HS-27A (cell line): ENCODE data around the gene TRAPPC2L.

Experiments
- DNase-seq: peaks from one replicate; pipeline ENCODE4 v3.0.0-alpha.2; 2012; ENCODE audit warnings: low read depth, missing footprints

TRAPPC2L gene

DNA sequence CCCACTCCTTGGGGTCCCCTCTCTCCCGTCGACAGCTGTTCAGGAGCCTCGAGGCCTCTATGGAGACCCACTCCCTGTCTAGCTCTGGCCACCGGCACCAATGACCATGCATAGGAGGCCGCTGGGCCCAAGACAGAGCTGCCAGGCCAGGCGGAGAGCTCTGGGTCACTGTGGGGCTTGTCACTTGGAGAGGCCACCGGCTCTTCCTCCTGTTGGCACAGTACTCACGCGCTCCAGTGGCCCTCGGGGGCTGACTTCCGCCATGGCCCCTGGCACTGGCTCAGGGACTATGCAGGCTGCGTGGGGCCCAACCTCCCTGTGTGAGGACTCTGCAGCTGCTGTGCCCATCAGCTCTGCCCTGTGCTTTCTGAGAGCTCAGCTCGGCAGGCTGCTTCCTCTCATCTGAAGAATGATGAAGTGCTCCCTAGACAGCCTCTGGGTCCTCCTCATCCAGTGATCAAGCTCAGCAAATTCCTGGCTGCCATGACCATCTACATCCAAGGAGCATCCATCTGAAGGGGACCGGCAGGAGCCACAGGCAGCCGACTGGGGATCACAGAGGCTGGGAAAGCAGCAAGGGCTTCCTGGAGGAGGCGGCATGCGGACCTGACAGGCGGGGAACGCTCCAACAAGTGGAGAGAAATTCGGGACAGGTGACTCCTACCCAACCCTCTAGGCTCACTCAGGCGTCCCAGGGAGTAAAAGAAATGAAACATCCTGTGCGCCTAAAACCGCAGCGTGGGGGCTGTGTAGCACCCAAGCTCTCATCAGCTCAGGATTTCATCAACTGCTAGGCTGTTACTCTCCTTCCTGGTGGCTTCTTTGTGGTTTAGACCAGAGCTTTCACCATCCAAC is 17.0 kb upstream of the TRAPPC2L start:
- DNase-seq = no peak

GRCh38 chr16:88840600-88841215 is 16.2 kb upstream of the TRAPPC2L start:
- no peak for DNase-seq

DNA sequence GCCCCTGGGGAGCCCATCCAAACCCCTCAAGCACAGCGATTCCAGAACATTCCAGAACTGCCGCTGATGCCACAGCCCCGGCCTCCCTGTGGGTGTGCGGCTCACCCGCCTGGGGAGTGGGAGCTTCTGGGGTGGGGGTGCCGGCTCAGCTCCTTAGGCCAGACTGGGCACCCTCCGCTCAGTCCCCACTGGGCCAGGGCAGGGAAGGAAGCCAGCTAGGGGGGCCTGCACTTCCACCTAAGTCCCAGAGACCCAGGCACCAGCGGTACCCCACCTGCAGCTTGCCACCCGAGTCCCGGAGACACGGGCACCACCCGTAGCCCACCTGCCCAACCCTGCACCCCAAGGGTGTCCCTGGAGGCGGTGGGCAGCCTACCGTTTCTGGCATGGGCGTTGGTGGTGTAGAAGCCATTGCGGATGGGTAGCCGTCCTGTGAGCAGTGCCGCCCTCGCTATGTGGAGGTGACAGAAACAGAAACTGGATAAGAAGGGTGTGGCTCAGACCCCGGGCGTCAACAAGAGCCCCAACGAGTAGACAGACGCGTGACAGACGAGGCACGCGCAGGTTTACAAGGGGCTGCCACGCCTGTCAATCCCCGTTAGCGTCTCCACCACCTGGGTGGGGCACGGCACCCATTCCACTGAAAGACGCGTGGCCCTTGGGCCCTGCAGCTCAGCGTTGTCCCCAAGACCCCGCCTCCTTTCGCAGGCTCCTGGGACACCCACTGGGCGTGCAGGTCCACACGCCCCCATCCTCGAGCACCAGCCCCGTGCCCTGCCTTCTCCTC is 15.2 kb upstream of the TRAPPC2L start:
- DNase-seq = no peak

DNA sequence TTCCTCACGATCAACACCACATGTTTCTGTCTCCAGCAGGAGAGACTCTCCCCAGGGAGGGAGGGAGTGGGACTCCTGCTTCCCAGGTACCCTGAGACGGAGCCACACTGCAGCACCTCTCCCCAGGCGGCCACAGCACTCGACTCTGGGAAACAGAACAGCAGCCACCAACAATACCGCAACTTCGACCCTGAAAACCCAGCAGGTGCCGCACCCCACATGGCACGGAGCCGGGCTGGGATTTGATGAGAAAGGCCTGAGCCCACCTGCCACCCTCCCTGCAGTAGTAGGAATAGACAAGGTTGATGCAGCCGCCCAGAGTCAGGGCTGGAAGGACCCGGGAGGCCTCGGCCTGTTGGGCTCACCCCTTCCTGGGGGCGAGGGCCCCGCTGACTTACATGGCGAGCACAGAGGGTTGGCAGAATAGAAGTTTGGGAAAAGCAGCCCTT is 14.6 kb upstream of the TRAPPC2L start:
- no peak for DNase-seq

DNA sequence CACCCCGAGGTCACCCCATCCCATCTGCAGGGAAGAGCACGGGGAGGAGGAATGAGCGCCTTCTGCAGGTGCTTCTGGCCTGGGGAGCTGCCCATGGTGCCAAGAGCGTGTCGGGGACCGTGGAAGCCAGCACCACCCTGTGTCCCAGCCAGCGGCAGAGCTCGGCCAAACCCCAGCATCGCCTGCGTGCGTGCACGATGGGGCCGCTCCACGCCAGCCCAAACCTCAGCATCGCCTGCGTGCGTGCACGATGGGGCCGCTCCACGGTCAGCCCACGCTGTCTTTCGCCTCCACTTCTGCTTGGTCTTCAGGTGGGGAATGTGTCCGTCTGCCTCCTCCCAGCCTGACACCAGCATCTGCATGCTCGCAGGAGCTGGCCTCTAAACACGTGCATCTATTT is 14.1 kb upstream of the TRAPPC2L start:
- no peak for DNase-seq

GRCh38 chr16:88843256-88843655 is 13.7 kb upstream of the TRAPPC2L start:
- DNase-seq = no peak

DNA sequence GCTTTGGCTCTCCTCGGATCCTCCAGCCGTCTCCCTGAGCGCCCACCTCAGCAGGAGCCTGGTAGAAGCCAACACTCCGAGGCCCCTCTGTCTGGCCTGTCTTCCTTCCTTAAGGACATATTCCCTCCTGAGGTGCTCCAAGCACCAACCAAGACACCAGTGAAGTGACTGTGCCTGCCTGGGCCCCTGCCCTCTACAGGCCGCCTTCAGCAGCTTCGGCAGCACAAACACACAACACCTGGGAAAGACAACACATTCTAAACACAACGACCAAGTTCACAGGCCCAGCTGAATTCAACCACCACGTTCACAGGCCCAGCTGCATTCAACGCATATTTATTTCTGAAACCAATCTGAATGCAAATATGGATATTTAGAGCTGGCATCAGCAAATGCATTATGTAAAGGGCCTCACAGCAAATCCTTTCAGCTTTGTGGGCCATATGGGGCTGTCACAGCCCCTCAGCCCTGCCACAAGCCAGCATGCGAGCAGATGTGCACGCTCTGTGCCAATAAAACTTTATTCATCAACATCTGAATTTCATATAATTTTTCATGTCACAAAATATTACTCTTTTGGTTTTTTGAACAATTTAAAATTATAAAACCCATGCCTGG is 12.4 kb upstream of the TRAPPC2L start:
- no peak for DNase-seq

- DNase-seq = no peak
These were observed 10.8 kb upstream of the TRAPPC2L start for GRCh38 chr16:88846088-88846487.

DNA sequence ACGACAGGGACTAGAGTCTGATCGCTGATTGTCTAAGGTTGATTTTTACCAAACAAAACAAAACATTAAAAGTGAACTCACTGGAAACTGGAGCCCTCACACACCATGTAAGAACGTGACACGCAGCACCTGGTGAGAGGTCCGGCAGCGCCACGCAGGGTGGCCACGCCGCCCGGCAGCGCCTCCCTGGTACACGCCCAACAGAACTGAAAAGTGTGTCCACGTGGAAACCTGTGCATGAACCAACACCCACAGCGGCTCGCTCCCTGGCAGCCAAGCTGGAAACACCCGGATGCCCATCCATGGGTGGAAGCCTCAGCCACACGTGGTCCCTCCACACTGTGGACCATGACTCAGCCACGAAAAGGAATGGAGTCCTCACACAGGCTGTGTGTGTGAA is 9.3 kb upstream of the TRAPPC2L start:
- DNase-seq = no peak

DNA sequence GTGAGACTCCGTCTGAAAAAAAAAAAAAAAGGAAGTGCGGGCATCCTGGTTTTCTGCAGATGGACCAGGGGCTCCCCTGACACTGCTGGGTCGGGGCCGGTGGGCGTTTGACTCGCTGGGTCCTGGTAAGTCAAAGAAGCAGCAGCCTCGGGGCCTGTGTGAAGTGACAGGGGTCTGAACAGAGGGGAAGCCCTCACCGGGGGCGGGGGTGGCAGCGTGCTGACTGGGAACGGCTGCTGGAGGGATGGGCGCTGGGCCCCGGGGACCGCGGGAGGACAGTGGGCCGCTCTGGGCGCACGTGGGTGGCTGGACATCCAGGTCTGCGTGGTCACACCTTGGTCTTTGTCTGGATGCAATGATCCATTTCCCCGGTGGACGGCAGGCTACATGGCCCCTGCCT is 8.4 kb upstream of the TRAPPC2L start:
- no peak for DNase-seq

- no peak for DNase-seq
These were observed 6.3 kb upstream of the TRAPPC2L start for GRCh38 chr16:88850531-88851199.

DNA sequence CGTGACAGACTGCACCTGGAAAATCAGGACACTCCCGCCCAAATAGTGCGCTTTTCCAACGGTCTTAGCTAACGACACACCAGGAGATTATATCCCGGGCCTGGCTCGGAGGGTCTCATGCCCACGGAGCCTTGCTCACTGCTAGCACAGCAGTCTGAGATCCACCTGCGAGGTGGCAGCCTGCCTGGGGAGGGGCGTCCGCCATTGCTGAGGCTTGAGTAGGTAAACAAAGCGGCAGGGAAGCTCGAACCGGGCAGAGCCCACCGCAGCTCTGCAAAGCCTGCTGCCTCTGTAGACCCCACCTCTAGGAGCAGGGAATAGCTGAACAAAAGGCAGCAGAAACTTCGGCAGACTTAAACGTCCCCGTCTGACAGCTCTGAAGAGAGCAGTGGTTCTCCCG is 5.3 kb upstream of the TRAPPC2L start:
- no peak for DNase-seq

- DNase-seq = no peak
These were observed 3.5 kb upstream of the TRAPPC2L start for GRCh38 chr16:88853325-88853941.

DNA sequence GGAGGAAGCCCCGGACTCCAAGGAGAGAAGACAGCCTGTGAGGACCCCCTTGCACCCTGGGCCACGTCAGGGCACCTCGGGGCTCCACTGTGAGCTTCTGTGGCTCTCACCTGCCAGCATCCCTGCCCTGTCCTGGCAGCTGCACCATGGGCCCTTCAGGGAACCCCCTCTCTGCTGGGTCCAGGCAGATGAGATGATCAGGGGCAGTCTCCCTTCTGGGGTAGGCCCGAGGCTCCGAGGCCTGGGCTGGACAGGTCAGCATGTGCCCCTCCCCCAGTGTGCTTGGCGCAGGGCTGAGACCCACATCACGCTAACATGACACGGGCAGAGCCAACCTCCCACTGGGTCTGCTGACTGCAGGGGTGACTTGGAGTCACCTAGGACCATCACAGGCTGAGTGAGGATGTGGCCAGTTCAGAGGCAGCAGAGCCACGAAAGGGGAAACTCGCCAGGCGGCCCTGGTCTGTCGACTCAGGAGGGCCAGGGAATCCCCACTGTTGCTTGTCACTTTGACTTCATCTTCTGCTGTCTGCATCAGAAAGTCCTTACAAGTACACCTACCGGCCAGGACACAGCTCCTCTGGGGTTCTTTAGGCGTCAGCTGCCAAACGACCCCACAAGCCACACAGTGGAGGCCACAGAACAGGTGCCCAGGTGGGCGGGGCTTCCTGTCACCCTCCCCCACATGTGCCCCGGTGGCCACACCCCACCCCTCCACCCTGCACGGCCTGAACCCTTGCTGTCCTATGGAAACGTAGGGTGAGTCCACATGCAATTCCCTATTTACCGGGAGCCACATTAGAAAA is 2.4 kb upstream of the TRAPPC2L start:
- DNase-seq = no peak

- no peak for DNase-seq
These were observed 1.8 kb upstream of the TRAPPC2L start for GRCh38 chr16:88855176-88855575.

DNA sequence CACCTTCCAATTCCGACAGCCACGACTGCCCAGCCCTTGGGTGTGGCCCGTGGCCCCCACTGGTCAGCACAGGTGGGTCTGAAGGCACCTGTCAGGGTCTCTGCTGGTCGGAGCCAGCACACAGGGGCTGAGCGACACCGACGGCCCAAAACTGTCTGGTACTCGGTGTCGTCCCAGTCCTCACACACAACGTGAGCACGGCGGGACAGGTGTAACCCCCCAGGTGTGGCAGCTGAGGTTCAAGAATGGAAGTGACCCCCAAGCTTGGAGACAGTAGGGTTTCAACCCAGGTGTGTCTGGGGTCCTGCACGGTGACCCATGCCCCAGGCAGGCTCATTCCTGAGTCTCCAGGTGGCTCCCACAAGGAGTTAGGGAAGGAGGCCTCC is 1.2 kb upstream of the TRAPPC2L start:
- DNase-seq = no peak

DNA sequence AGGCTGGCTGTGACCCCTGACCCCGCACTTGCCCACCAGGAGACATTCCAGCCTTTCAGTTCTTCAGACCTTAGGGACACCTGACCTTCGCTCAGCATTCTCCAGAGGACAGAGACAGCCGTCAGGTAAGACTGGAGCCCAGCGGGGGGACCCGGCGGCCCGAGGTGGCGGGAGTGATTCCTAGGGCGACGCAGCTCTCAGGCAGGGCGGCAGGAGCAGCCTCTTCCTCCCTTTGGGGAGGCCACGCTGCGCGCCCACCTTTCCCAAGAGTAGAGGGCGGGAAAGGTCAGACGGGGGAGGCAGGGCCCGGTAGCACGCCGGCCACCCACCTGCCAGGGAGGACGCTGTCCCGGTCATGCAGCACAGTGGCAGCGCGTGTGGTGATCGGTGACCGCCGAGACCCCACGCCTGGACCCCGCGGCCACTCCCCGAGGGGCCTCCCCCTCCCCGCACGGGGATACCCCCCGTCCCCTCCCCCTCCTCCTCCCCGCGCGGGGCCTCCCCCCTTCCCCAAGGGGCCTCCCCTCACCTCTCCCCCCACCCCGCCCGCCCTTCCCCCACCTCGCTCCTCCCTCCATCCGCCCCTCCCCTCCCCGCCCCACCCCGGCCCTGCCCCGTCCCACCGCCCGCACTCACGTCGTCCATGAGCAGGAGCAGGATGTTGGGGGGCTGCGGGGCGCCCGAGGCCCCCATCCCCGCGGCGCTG is 652 bp upstream of the TRAPPC2L start:
- DNase-seq = no peak

- DNase-seq = peak; percentile 39
These were observed 907 bp downstream of the TRAPPC2L start for GRCh38 chr16:88857728-88858339.

- DNase-seq = no peak
These were observed 2.6 kb downstream of the TRAPPC2L start for GRCh38 chr16:88859381-88860091.
